Measurements from ENCODE around the gene ZNF511. TPM values are rescaled to one million over a fixed set of nuclear protein-coding genes. Genes with fewer than 3 reads are reported as not detected.

The ZNF511 gene
- total and polyA plus RNA-seq, 9 of the 15 experiments (the other 6 are each of a cell fraction or from before 2014, with no cell fraction given), result 0.61 to 69.3 (median 40.1) TPM

- TF ChIP-seq CLOCK (CRISPR knock-in tag; IDR thresholded peaks at IDR 0.05; ENCODE audit: borderline replicate concordance), result no peak
- no peak for TF ChIP-seq HNRNPK (IDR thresholded peaks at IDR 0.05; ENCODE audit: low read depth, low read length, poor library complexity, severe bottlenecking)
- no peak for TF ChIP-seq WHSC1 (IDR thresholded peaks at IDR 0.05; ENCODE audit: low read length)
- no peak for TF ChIP-seq ZNF165 (CRISPR knock-in tag; IDR thresholded peaks at IDR 0.05; ENCODE audit: borderline replicate concordance)
- TF ChIP-seq DPF2 (IDR thresholded peaks at IDR 0.05), result peak; percentile 67
- TF ChIP-seq KDM5B (IDR thresholded peaks at IDR 0.05; ENCODE audit: insufficient replicate concordance, low read depth, low read length), result no peak
- no peak for TF ChIP-seq FOXK1 (CRISPR knock-in tag; IDR thresholded peaks at IDR 0.05; ENCODE audit: borderline replicate concordance)
- TF ChIP-seq ZNF24 (IDR thresholded peaks at IDR 0.05), result no peak
- no peak for TF ChIP-seq CHD4 (IDR thresholded peaks at IDR 0.05; ENCODE audit: insufficient read depth, insufficient replicate concordance, low read depth, low read length, poor library complexity, severe bottlenecking)
- no peak for TF ChIP-seq ZC3H11A (IDR thresholded peaks at IDR 0.05; ENCODE audit: low read depth, low read length)
- no peak for TF ChIP-seq TSHZ1 (CRISPR knock-in tag; IDR thresholded peaks at IDR 0.05)
- TF ChIP-seq ZBTB9 (CRISPR knock-in tag; IDR thresholded peaks at IDR 0.05), result peak; percentile 80
- TF ChIP-seq, protein P1, sequence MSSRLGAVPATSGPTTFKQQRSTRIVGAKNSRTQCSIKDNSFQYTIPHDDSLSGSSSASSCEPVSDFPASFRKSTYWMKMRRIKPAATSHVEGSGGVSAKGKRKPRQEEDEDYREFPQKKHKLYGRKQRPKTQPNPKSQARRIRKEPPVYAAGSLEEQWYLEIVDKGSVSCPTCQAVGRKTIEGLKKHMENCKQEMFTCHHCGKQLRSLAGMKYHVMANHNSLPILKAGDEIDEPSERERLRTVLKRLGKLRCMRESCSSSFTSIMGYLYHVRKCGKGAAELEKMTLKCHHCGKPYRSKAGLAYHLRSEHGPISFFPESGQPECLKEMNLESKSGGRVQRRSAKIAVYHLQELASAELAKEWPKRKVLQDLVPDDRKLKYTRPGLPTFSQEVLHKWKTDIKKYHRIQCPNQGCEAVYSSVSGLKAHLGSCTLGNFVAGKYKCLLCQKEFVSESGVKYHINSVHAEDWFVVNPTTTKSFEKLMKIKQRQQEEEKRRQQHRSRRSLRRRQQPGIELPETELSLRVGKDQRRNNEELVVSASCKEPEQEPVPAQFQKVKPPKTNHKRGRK (tag; IDR thresholded peaks at IDR 0.05), result no peak
- TF ChIP-seq CHD1 (IDR thresholded peaks at IDR 0.05; ENCODE audit: low read length), result no peak
- TF ChIP-seq NR0B1 (IDR thresholded peaks at IDR 0.05; ENCODE audit: partially characterized antibody), result no peak
- no peak for TF ChIP-seq ZNF253 (CRISPR knock-in tag; conservative IDR thresholded peaks at IDR 0.05)
- peak; percentile 32; the same call in 1 of the 2 replicates for TF ChIP-seq PHF8 (IDR thresholded peaks at IDR 0.05; ENCODE audit: borderline replicate concordance, low read length)
Measured at GRCh38 chr10:133278577-133279265, 30.0 kb upstream of the ZNF511 start (continued).

Measured in K562 (cell line).